Subcutaneous adipose tissue (tissue), 4 donors: ENCODE measurements around the gene NHSL2. TPM values are rescaled to one million over a fixed set of nuclear protein-coding genes. Genes with fewer than 3 reads are reported as not detected.

ENCODE experiments used
- total RNA-seq, 4 donors: library from RNA; depleted of rRNA; stranded (reverse); fragments of >200 nt; gene quantifications; one replicate each; pipeline ENCODE4 v1.1.0, GENCODE V29; 2016
- TF ChIP-seq, protein P1 (sequence below): fragments of 450-650 bp; IDR thresholded peaks from one replicate; pipeline ENCODE4 v1.5.1; 2016; ENCODE audit warnings: low read depth, mild to moderate bottlenecking, control low read depth, antibody characterized with exemption, moderate library complexity

The NHSL2 gene
- total RNA-seq, 4 donors from 2014 or later = 5.6 to 12.2 (median 8.8) TPM

DNA sequence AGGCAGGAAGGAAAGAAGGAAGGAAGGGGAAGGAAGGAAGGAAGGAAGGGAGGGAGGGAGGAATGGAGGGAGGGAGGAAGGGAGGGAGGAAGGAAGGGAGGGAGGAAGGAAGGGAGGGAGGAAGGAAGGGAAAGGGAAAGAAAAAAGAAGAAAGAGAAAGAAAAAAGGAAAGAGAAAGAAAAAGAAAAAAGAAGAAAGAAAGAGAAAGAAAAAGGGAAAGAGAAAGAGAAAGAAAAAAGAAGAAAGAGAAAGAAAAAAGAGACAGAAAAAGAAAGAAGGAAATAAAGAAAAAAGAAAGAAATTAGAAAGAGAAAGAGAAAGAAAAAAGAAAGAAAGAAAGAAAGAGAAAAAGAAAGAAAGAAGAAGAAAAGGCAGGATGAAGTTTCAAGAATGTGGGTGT, 15.0 kb upstream of the NHSL2 start:
- TF ChIP-seq, protein P1, sequence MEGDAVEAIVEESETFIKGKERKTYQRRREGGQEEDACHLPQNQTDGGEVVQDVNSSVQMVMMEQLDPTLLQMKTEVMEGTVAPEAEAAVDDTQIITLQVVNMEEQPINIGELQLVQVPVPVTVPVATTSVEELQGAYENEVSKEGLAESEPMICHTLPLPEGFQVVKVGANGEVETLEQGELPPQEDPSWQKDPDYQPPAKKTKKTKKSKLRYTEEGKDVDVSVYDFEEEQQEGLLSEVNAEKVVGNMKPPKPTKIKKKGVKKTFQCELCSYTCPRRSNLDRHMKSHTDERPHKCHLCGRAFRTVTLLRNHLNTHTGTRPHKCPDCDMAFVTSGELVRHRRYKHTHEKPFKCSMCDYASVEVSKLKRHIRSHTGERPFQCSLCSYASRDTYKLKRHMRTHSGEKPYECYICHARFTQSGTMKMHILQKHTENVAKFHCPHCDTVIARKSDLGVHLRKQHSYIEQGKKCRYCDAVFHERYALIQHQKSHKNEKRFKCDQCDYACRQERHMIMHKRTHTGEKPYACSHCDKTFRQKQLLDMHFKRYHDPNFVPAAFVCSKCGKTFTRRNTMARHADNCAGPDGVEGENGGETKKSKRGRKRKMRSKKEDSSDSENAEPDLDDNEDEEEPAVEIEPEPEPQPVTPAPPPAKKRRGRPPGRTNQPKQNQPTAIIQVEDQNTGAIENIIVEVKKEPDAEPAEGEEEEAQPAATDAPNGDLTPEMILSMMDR = no peak

DNA sequence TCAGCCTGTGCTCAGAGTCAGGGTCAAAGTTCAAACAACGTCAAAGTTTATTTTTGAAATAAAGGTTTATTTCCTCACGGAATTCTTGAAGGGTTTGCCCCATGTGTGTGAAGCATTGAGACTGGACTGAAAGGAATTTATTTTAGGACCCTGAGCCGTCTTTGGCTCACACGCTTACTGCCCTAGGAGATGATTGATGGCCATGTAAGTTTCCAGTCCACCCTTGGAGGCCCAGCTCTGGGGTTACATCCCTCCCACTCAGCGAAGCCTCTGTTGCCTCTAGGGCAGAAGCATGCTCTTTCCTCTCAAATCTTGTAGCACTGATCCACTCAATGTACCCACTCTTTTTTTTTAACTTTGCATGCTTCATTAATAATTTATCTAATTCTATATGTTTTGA, 4.5 kb upstream of the NHSL2 start:
- TF ChIP-seq, protein P1 = no peak

DNA sequence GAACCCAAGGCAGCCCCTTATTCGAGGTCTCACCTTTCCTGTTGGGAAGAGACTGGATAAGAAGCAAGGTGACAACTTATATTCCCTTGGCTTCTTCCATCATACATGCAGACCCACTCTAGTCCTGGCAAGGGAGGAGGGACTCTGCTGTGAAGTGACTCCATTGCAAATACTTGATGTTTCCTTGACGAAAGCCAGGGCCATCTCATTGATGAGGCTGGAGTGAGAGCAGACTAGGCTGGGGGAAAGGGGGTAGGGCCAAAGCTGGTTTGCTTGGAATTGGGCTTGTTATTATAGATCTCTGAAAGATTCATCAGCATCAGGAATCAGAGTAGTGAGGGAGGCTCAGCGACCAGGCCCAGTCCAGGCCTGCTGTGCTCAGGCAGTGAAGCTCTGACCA, 2.3 kb upstream of the NHSL2 start:
- TF ChIP-seq, protein P1 = no peak

DNA sequence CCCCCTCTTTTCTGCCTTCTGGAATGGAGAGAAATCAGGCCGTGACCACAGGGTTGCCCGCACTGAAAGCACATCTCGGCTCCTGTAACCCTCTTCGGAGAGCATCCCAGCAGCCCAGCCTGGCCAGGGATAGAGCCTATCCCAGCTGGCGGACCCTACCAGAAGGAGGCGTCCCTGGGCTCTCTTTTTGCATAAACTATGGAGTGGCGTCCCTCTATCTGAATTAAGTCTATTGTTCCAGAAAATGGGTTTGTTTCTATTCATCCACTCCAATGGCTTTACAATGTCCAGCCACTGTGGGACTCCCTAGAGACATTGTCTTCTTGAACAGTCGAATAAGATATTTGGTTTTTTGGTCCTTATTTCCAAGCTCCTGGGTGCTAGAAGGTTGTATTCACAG, 689 bp upstream of the NHSL2 start:
- TF ChIP-seq, protein P1 = no peak

DNA sequence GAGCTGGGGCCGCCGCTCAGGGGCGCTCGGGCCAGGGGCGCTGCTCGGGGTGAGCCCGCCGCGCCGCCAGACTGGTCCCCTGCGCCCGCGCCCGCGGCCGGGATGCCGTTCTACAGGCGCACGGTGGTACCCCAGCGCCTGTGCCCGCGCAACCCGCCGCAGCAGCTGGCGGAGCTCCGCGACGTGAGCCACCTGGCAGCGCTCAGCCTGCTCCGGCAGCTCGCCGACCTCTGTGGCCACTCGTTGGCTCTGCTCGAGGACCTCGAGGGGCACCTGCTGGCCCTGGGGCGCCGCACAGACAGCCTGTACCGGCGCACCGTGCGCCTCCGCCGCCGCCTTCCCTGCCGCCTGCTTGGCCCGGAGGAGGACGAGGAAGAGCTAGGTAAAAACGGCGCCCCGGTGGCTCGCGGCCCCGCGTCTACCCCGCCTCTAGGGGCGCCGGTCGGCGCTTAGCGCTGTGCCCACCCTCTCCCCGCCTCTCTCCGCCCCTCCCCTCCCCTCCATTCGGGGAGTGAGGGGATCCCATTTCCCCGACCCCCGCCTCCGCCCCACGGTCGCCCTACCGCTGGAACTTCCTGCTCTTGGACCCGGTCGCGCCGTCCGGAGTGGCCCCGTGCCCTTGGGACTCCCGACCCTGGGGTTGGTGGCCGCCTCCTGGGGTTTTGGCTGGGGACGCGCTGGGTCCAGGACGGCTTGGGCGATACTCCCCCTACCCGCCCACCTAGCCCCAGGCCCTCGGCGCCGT, 513 bp downstream of the NHSL2 start:
- TF ChIP-seq, protein P1 = no peak

DNA sequence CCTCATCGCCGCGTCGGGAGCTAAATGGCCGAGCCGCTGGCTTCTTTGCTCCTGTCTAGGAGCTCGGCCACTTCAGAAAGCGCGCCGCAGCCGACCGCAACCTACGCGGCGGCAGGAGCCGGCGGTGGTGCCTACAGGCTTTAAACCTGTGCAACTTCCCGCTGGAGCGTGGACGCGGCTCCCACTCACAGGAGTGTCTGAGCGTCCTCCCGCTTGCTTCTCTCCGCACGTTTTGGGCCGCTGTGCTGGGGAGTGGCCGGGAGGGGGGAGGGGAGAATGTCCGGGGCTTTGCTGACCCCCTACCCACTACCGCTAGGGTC, 1.0 kb downstream of the NHSL2 start:
- TF ChIP-seq, protein P1 = no peak

DNA sequence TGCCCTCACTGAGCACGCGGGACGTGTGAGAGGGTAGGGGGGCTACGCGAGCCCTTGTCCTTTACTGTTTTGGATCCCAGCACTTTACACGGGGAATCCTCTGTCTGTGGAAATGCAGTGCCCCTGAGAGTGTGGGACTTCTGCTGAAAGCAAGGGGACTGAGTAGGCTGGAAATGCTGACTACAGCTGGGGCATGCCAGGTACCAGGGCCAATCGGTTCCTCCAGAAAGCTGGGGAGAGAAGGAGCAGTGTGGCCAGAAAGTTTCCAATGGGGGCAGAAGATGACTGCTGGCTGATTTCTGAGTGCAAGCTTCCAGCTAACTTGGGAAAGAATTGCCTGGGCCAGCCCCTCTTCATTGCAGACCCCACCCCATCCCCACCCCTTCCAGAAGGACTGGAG, 1.5 kb downstream of the NHSL2 start:
- TF ChIP-seq, protein P1 = no peak
